ENCODE results near the gene ACAA2.

ACAA2 gene

DNA sequence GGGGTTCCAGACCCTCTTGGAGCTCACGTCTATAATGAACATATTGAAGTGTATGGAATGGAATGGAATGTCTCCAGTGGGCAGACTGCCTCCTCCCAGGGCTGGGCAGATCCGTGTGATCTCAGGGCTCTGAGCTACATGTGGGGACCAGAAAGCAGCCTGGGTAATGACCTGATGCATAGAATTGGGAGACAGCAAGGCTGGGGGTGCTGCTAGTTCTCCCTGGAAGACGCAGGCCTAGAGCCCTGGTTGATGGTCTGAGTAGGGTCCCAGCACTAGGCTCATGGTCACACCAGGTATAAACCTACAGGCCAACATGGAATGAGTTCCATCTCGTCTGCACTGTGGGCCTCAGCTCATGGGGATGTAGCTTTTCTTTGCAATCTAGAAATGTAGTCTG lies 46.7 kb downstream of the ACAA2 start:
- Histone ChIP-seq H3K27me3 (ENCODE audit: insufficient read depth, low read length) (no peaks in the 10 kb centered on the region), H3K4me3 (ENCODE audit: low read depth, low read length) (no peak overlapping the region), H3K27ac (ENCODE audit: low read depth, low read length) (no peak overlapping the region)

GRCh38 chr18:49764032-49764431 lies 49.3 kb downstream of the ACAA2 start:
- no peaks in the 10 kb centered on the region for H3K27me3 ChIP-seq (ENCODE audit: insufficient read depth, low read length)
- no peak overlapping the region for H3K27ac ChIP-seq (ENCODE audit: low read depth, low read length)
- H3K4me1 ChIP-seq (ENCODE audit: control insufficient read depth, insufficient read depth, low read length, unreplicated experiment) = no peaks in the 10 kb centered on the region
- H3K79me2 ChIP-seq (ENCODE audit: control insufficient read depth, insufficient read depth, low read length, unreplicated experiment) = no peaks in the 10 kb centered on the region
- no peak overlapping the region for H3K4me3 ChIP-seq (ENCODE audit: low read depth, low read length)
- no peak overlapping the region for H2AFZ ChIP-seq (ENCODE audit: low read length, unreplicated experiment)
- H3K36me3 ChIP-seq (ENCODE audit: insufficient read depth, low read length) = no peaks in the 10 kb centered on the region

More for the DNA sequence above, 46.7 kb downstream of the ACAA2 start:
- H3K79me2 ChIP-seq (ENCODE audit: control insufficient read depth, insufficient read depth, low read length, unreplicated experiment) = no peaks in the 10 kb centered on the region
- H3K36me3 ChIP-seq (ENCODE audit: insufficient read depth, low read length) = no peaks in the 10 kb centered on the region
- H3K4me1 ChIP-seq (ENCODE audit: control insufficient read depth, insufficient read depth, low read length, unreplicated experiment) = no peaks in the 10 kb centered on the region
- H2AFZ ChIP-seq (ENCODE audit: low read length, unreplicated experiment) = no peak overlapping the region

DNA sequence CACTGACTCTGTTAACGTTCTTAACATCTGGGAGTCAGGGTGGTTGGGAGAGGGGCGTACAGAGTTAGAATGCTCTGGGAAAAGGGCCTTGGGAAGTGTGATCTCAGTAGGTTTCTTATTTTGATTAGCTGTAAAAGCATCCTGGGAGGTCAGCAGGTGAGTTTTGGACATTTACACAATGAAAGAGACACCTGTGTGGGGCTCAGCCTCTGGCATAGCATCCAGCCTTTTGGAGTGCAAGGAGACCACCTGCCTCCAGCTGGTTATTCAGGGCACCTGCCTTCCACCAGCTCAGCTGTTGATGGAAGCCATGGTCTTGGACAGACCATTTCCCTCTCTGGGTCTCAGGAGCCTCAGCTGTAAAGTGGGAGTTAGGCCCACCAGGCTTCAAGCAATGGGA lies 49.7 kb downstream of the ACAA2 start:
- no peak overlapping the region for H3K4me3 ChIP-seq (ENCODE audit: low read depth, low read length)
- H3K27me3 ChIP-seq (ENCODE audit: insufficient read depth, low read length) = no peaks in the 10 kb centered on the region
- H3K27ac ChIP-seq (ENCODE audit: low read depth, low read length) = no peak overlapping the region
- no peaks in the 10 kb centered on the region for H3K79me2 ChIP-seq (ENCODE audit: control insufficient read depth, insufficient read depth, low read length, unreplicated experiment)
- H3K4me1 ChIP-seq (ENCODE audit: control insufficient read depth, insufficient read depth, low read length, unreplicated experiment) = no peaks in the 10 kb centered on the region
- no peak overlapping the region for H2AFZ ChIP-seq (ENCODE audit: low read length, unreplicated experiment)
- no peaks in the 10 kb centered on the region for H3K36me3 ChIP-seq (ENCODE audit: insufficient read depth, low read length)

- Histone ChIP-seq H3K4me1 (ENCODE audit: control insufficient read depth, insufficient read depth, low read length, unreplicated experiment) (no peaks in the 10 kb centered on the region), H2AFZ (ENCODE audit: low read length, unreplicated experiment) (no peak overlapping the region), H3K36me3 (ENCODE audit: insufficient read depth, low read length) (no peaks in the 10 kb centered on the region), H3K4me3 (ENCODE audit: low read depth, low read length) (no peak overlapping the region), H3K27me3 (ENCODE audit: insufficient read depth, low read length) (no peaks in the 10 kb centered on the region), H3K27ac (ENCODE audit: low read depth, low read length) (no peak overlapping the region), H3K79me2 (ENCODE audit: control insufficient read depth, insufficient read depth, low read length, unreplicated experiment) (no peaks in the 10 kb centered on the region)
Observed at GRCh38 chr18:49762191-49763077, 50.9 kb downstream of the ACAA2 start.

DNA sequence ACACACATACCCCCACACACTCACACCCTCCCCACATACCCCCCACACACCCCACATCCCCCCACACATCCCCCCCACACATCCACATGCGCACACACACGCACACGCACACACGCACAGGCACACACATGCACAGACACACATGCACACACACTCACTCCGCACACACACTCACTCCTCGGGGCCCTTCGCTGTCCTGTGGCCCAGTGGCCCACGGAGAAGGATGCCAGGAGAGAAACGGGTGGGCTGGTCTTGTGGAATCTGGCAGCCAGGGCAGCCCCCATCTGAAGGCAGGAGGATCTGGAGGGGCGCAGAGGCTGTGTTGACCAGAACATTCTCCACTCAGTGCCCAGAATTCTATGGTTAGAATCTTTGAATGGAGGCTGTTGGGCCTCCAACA lies 51.6 kb downstream of the ACAA2 start:
- Histone ChIP-seq H3K27me3 (ENCODE audit: insufficient read depth, low read length) (no peaks in the 10 kb centered on the region), H2AFZ (ENCODE audit: low read length, unreplicated experiment) (no peak overlapping the region), H3K36me3 (ENCODE audit: insufficient read depth, low read length) (no peaks in the 10 kb centered on the region), H3K27ac (ENCODE audit: low read depth, low read length) (no peak overlapping the region), H3K4me3 (ENCODE audit: low read depth, low read length) (no peak overlapping the region), H3K79me2 (ENCODE audit: control insufficient read depth, insufficient read depth, low read length, unreplicated experiment) (no peaks in the 10 kb centered on the region), H3K4me1 (ENCODE audit: control insufficient read depth, insufficient read depth, low read length, unreplicated experiment) (no peaks in the 10 kb centered on the region)

GRCh38 chr18:49758263-49758610 lies 55.1 kb downstream of the ACAA2 start:
- Histone ChIP-seq H3K36me3 (ENCODE audit: insufficient read depth, low read length) (no peaks in the 10 kb centered on the region), H3K27me3 (ENCODE audit: insufficient read depth, low read length) (peaks cover 5% of the 10 kb centered on the region; the same call in 1 of the 2 replicates), H3K4me3 (ENCODE audit: low read depth, low read length) (no peak overlapping the region), H3K79me2 (ENCODE audit: control insufficient read depth, insufficient read depth, low read length, unreplicated experiment) (no peaks in the 10 kb centered on the region), H3K4me1 (ENCODE audit: control insufficient read depth, insufficient read depth, low read length, unreplicated experiment) (no peaks in the 10 kb centered on the region), H3K27ac (ENCODE audit: low read depth, low read length) (no peak overlapping the region), H2AFZ (ENCODE audit: low read length, unreplicated experiment) (no peak overlapping the region)

DNA sequence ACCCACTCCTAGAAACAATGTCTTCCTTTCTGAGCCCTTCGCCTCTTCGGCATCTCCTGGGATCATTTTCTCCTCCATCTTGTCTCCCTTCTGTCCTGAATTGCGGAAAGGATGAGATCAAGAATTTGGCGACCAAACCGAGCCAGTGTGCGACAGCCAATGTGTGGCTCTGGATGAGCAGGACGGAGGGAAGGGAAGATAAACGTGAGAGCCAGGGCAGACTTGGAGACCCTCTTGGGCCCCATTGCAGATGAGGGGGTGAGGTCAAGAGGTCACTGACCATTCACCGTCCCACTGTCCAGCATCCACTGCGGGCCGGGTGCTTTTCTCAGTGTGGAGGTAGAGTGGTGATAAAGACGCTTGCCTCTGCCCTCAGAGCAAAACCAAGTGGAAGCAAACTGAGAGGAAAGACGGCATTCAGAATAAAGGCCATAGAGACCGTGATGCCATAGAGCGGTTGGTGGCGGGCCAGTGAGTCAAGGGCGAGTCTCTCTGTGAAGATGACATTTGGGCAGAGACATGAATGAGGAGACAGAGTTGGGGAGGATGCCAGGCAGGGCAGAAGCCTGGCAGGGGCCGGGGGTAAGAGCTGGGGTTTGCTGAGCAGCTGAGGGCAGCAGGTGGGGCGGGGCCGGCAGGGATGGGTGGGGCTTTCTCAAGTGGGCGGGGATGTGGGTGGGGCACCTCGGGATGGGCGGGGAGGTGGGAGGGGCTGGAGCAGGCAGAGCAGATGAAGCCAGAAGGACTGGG lies 55.6 kb downstream of the ACAA2 start:
- Histone ChIP-seq H3K79me2 (ENCODE audit: control insufficient read depth, insufficient read depth, low read length, unreplicated experiment) (no peaks in the 10 kb centered on the region), H3K27me3 (ENCODE audit: insufficient read depth, low read length) (peaks cover 10% of the 10 kb centered on the region; the same call in 1 of the 2 replicates), H3K4me1 (ENCODE audit: control insufficient read depth, insufficient read depth, low read length, unreplicated experiment) (no peaks in the 10 kb centered on the region), H2AFZ (ENCODE audit: low read length, unreplicated experiment) (no peak overlapping the region), H3K36me3 (ENCODE audit: insufficient read depth, low read length) (no peaks in the 10 kb centered on the region), H3K27ac (ENCODE audit: low read depth, low read length) (no peak overlapping the region), H3K4me3 (ENCODE audit: low read depth, low read length) (no peak overlapping the region)

DNA sequence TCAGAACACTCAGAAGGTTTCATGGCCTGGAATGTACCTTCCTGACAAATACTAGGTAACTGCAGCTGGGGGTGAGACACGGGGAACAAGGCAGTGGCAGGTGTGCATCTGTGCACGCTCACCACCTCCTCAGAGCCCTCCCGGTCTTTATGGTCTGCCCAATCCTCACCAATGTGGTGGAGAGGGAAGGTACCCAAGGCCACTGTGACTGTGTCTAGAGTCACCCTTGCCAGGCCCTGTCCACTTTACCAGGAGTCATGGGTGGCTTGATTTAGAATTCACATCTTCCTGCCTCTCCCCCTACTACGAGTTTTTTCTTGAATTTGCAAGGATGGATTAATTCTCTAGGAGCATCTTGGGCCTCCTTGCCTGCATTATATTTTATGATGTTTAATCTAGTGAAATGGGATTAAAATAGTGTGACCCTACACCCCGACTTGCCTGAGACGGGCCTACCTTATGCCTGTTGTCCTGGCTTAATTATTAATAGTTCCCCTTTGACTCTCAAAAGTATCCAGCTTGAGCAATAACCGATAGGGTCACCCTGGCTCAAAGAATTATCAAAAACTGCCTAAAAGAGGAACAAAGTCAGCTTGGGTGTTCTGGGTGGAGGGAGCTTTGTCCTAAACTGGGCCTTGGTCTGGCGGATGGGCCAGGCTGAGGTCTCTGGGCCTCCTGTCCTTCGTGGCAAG lies 56.5 kb downstream of the ACAA2 start:
- no peaks in the 10 kb centered on the region for H3K36me3 ChIP-seq (ENCODE audit: insufficient read depth, low read length)

DNA sequence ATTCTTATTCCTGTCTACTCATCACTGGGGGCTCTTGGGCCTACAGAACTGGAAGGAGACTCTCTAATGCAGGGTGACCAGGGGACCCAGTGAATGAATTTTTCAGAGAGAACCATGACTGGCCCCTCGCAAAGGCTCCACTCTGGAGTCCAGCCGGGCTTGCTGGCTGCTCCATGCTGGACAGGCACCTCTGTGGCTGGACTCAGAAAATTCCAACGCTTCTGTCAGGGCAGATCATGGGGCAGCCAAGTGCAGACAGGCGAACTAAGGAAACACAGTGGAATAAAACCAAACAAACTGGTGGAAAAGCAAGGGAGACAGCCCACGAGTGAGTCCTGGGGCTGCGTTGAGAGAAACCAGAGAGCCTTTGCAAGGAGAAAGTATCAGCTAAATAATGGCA lies 57.2 kb downstream of the ACAA2 start:
- peaks cover 26% of the 10 kb centered on the region; the same call in 1 of the 2 replicates for H3K27me3 ChIP-seq (ENCODE audit: insufficient read depth, low read length)
- no peaks in the 10 kb centered on the region for H3K4me1 ChIP-seq (ENCODE audit: control insufficient read depth, insufficient read depth, low read length, unreplicated experiment)
- H2AFZ ChIP-seq (ENCODE audit: low read length, unreplicated experiment) = no peak overlapping the region
- no peaks in the 10 kb centered on the region for H3K36me3 ChIP-seq (ENCODE audit: insufficient read depth, low read length)
- no peak overlapping the region for H3K27ac ChIP-seq (ENCODE audit: low read depth, low read length)
- H3K4me3 ChIP-seq (ENCODE audit: low read depth, low read length) = no peak overlapping the region
- no peaks in the 10 kb centered on the region for H3K79me2 ChIP-seq (ENCODE audit: control insufficient read depth, insufficient read depth, low read length, unreplicated experiment)

More for the DNA sequence above, 56.5 kb downstream of the ACAA2 start:
- Histone ChIP-seq H3K4me3 (ENCODE audit: low read depth, low read length) (no peak overlapping the region), H3K79me2 (ENCODE audit: control insufficient read depth, insufficient read depth, low read length, unreplicated experiment) (no peaks in the 10 kb centered on the region), H3K4me1 (ENCODE audit: control insufficient read depth, insufficient read depth, low read length, unreplicated experiment) (no peaks in the 10 kb centered on the region), H3K27me3 (ENCODE audit: insufficient read depth, low read length) (peaks cover 19% of the 10 kb centered on the region; the same call in 1 of the 2 replicates), H2AFZ (ENCODE audit: low read length, unreplicated experiment) (no peak overlapping the region), H3K27ac (ENCODE audit: low read depth, low read length) (no peak overlapping the region)

- Histone ChIP-seq H3K79me2 (ENCODE audit: control insufficient read depth, insufficient read depth, low read length, unreplicated experiment) (no peaks in the 10 kb centered on the region), H2AFZ (ENCODE audit: low read length, unreplicated experiment) (no peak overlapping the region), H3K27ac (ENCODE audit: low read depth, low read length) (no peak overlapping the region), H3K36me3 (ENCODE audit: insufficient read depth, low read length) (no peaks in the 10 kb centered on the region), H3K4me1 (ENCODE audit: control insufficient read depth, insufficient read depth, low read length, unreplicated experiment) (no peaks in the 10 kb centered on the region), H3K4me3 (ENCODE audit: low read depth, low read length) (no peak overlapping the region), H3K27me3 (ENCODE audit: insufficient read depth, low read length) (peaks cover 27% of the 10 kb centered on the region; the same call in 1 of the 2 replicates)
Observed at GRCh38 chr18:49755489-49755888, 57.8 kb downstream of the ACAA2 start.

All from ACC112 (cell line).